ENCODE results near the gene SIK1.

The SIK1 gene

DNA sequence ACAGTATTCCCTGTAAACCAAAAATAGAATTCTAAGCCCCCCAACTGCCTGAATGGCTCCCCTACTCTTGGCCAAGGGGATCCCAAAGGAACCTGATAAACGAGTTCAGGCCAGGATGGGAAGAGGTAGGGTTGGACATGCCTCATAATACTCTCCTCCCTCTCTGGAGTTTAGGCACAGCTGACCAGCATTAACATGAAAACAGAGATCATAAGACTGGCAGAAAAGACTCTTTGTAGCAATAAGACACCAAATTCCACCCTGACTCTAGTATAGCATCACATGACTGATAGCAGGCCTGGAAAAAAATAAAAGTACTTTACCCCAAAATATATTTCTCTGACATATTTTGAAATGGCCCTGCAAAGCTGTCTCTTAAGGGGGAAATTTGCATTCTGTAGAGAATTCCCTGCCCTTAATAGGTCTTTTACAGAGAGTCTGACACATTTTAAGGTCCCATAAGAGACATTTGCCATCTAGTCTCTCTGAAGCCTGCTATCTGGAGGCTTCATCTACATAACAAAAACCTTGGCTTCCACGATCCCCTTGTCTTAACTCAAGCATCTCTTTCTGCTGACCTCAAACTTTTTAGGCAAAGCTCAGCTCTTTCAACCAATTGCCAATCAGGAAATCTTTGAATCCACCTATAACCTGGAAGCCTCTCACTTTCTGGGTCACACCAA, 55.9 kb downstream of the SIK1 start:
- no peak for DNase-seq (ENCODE audit: low read depth)
- no peak overlapping the region for H3K4me3 ChIP-seq (ENCODE audit: low read depth, low read length)
- TF ChIP-seq, protein P1, sequence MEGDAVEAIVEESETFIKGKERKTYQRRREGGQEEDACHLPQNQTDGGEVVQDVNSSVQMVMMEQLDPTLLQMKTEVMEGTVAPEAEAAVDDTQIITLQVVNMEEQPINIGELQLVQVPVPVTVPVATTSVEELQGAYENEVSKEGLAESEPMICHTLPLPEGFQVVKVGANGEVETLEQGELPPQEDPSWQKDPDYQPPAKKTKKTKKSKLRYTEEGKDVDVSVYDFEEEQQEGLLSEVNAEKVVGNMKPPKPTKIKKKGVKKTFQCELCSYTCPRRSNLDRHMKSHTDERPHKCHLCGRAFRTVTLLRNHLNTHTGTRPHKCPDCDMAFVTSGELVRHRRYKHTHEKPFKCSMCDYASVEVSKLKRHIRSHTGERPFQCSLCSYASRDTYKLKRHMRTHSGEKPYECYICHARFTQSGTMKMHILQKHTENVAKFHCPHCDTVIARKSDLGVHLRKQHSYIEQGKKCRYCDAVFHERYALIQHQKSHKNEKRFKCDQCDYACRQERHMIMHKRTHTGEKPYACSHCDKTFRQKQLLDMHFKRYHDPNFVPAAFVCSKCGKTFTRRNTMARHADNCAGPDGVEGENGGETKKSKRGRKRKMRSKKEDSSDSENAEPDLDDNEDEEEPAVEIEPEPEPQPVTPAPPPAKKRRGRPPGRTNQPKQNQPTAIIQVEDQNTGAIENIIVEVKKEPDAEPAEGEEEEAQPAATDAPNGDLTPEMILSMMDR (IDR thresholded peaks at IDR 0.05; ENCODE audit: insufficient read depth, low read depth, low read length, missing control alignments), result no peak

DNA sequence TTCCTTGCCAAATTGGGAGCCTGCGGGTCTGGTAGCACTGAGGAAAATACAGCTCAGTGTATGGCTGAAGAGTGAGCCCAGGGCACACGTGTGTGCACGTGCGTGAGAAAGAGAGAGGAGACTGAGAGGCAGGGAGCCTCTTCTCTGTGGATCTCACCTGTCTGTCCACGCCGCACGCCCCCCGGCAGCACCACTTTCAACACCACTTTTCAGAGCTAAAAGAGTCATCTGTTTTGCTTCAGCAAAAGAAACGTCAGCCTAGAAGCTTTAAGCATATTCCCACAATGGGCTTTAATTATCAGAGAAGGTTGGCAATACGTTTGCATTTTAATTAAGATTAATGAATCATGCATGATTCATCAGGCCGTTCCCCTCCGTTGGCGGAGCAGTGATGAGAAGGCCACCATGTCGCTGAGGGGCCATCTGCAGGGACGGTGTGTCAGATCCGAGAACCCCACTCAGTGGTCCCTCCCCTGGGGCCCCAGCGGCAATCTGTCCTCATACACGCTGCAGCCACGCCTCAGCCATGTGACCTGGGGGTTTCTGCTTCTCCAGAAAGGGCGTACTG, 56.8 kb downstream of the SIK1 start:
- no peak overlapping the region for H3K4me3 ChIP-seq (ENCODE audit: low read depth, low read length)
- no peak for DNase-seq (ENCODE audit: low read depth)
- TF ChIP-seq, protein P1 (IDR thresholded peaks at IDR 0.05; ENCODE audit: insufficient read depth, low read depth, low read length, missing control alignments), result no peak

DNA sequence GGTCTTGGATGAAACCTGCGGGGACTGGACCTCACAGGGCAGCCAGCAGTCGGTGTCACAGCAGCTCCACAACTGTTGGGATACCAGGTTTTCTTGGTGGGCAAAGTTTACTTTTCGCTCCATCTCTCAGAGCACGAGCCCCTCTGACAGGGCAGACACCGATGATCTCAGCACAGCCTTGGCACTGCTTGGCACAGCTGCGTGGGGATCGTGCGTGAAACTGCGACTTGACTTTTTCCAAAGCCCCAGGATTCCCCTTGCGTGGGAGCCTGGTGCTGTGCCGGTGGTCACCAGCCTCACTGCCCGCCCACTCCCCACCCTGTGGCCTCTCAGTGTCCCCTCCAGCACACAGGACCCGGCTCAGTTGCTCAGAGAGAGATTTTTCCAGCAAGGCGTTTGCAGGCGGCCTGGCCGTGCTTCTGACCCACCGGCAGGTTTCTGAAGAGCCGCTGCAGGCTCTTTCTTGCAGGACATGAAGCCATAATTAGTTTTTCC, 57.3 kb downstream of the SIK1 start:
- no peak overlapping the region for H3K4me3 ChIP-seq (ENCODE audit: low read depth, low read length)
- DNase-seq (ENCODE audit: low read depth), result no peak
- TF ChIP-seq, protein P1 (IDR thresholded peaks at IDR 0.05; ENCODE audit: insufficient read depth, low read depth, low read length, missing control alignments), result no peak

DNA sequence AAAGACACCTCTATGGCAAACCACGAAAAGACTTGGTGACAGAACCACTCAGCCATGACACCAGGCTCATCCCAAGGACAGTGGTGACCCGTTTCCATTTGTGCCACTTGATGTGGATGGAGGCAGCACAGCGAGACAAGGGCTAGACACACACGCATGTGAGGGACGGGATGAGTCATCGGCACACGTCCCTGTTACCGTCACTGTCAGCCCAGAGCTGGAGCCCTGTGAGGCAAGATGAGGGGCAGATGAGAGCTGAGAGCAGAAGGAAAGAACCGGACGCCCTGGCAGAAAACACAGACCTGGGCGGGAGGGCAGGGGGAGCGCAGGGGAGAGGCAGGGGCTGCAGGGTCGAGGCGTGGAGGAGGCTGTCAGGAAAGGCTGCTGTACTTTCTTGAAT, 57.8 kb downstream of the SIK1 start:
- H3K4me3 ChIP-seq (ENCODE audit: low read depth, low read length), result no peak overlapping the region
- peak; percentile 76 for DNase-seq (ENCODE audit: low read depth)
- TF ChIP-seq, protein P1 (IDR thresholded peaks at IDR 0.05; ENCODE audit: insufficient read depth, low read depth, low read length, missing control alignments), result no peak

DNA sequence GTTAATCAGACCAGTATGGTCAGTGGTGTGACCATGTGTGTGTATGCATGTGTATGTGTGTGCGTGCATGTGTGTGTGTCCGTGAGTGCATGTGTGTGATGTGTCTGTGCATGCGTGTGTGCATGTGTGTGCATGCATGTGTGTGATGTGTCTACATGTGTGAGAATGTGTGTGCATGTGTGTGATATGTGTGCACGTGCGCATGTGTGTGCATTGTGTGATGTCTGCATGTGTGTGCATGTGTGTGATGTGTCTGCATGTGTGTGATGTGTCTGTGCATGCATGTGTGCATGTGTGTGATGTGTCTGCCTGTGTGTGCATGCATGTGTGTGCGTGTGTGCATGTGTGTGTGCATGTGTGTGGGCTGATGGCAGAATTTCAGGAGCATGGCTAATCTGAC, 58.2 kb downstream of the SIK1 start:
- H3K4me3 ChIP-seq (ENCODE audit: low read depth, low read length), result no peak overlapping the region
- no peak for DNase-seq (ENCODE audit: low read depth)
- TF ChIP-seq, protein P1 (IDR thresholded peaks at IDR 0.05; ENCODE audit: insufficient read depth, low read depth, low read length, missing control alignments), result no peak

DNA sequence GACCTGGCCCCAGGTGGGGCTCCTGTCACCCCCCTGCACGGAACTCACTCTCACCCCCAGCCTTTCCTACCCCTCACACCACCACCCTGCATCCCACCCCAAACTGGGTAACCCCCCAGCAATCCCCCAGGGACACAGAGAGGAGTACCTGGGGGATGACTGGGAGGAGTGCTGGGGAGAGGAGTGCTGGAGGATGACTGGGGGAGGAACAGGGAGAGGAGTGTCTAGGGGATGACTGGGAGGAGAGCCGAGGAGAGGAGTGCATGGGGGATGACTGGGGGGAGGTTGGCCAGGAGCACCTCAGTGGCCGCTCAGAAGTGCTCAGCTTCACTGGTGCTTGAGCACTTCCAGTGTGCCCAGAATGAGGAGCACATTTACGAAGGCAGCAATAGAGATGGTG, 59.1 kb downstream of the SIK1 start:
- no peak for DNase-seq (ENCODE audit: low read depth)
- no peak overlapping the region for H3K4me3 ChIP-seq (ENCODE audit: low read depth, low read length)
- TF ChIP-seq, protein P1 (IDR thresholded peaks at IDR 0.05; ENCODE audit: insufficient read depth, low read depth, low read length, missing control alignments), result no peak
